ENCODE results near the gene TMEM263.

- no peak for TF ChIP-seq CTCF (conservative IDR thresholded peaks at IDR 0.05; ENCODE audit: low read length)
- TF ChIP-seq EZH2phosphoT487 (IDR thresholded peaks at IDR 0.05; ENCODE audit: borderline replicate concordance) = no peak
These were observed 988 bp upstream of the TMEM263 start for GRCh38 chr12:106954462-106955376.
